ENCODE measurements around the gene IDH1.
"Not testable (repeated sequence)": the region's sequence is repeated elsewhere in the genome, so short reads cannot be mapped to it uniquely, and the experiment has no call there.

Gene IDH1

GRCh38 chr2:208221873-208222272, 33.0 kb downstream of the IDH1 start:
- DNase-seq (ENCODE audit: low read depth): not testable (repeated sequence)

- no peak for DNase-seq (ENCODE audit: low read depth)
Observed at GRCh38 chr2:208210688-208211451, 44.0 kb downstream of the IDH1 start.

GRCh38 chr2:208208335-208209085, 46.4 kb downstream of the IDH1 start:
- no peak for DNase-seq (ENCODE audit: low read depth)

- DNase-seq (ENCODE audit: low read depth): no peak
Observed at GRCh38 chr2:208207769-208208168, 47.1 kb downstream of the IDH1 start.

- DNase-seq (ENCODE audit: low read depth): no peak
Observed at GRCh38 chr2:208204166-208204565, 50.7 kb downstream of the IDH1 start.

- DNase-seq (ENCODE audit: low read depth): no peak
Observed at GRCh38 chr2:208195531-208195930, 59.3 kb downstream of the IDH1 start.

GRCh38 chr2:208192611-208193236, 62.1 kb downstream of the IDH1 start:
- no peak for DNase-seq (ENCODE audit: low read depth)

GRCh38 chr2:208189810-208190503, 64.9 kb downstream of the IDH1 start, which contains the start of gene C2orf80:
Gene C2orf80, minus strand, starts transcription at chr2:208190030. Its CDS starts 3,044 bp downstream, at chr2:208186986.
- no peak for DNase-seq (ENCODE audit: low read depth)

GRCh38 chr2:208189069-208189809, 65.6 kb downstream of the IDH1 start:
- no peak for DNase-seq (ENCODE audit: low read depth)

GRCh38 chr2:208186893-208187292, 68.0 kb downstream of the IDH1 start:
- no peak for DNase-seq (ENCODE audit: low read depth)

- no peak for DNase-seq (ENCODE audit: low read depth)
Observed at GRCh38 chr2:208186465-208186864, 68.4 kb downstream of the IDH1 start.
